Left ventricle myocardium inferior (tissue), 1 donor: Measurements from ENCODE around the gene GPC5. TPM values are rescaled to one million over a fixed set of nuclear protein-coding genes. Genes with fewer than 3 reads are reported as not detected.

Experiments used
- DNase-seq: peaks from one replicate; pipeline ENCODE4 v3.0.0-alpha.2; 2020
- H3K27ac ChIP-seq: fragments of 200-600 bp; replicated peaks from 2 replicates; pipeline ENCODE4 v1.8.0; 2021
- H3K27me3 ChIP-seq: fragments of 200-600 bp; 2 replicates; pipeline ENCODE4 v1.8.0; 2021; ENCODE audit warnings: low read depth
- H3K36me3 ChIP-seq: fragments of 200-600 bp; 2 replicates; pipeline ENCODE4 v1.8.0; 2021
- H3K4me1 ChIP-seq: fragments of 200-600 bp; 2 replicates; pipeline ENCODE4 v1.8.0; 2021
- H3K4me3 ChIP-seq: fragments of 200-600 bp; 2 replicates; pipeline ENCODE4 v1.8.0; 2021; ENCODE audit warnings: mild to moderate bottlenecking, moderate library complexity
- H3K9me3 ChIP-seq: fragments of 200-600 bp; replicated peaks from 2 replicates; pipeline ENCODE4 v1.8.0; 2021
- intact Hi-C: fragments of 100-400 bp; cut with micrococcal nuclease; formaldehyde crosslinking; loops from one replicate; pipeline ENCODE4 v1.11.0; 2022
- total RNA-seq: library from RNA; stranded (reverse); fragmentation: NEBNext Ultra II Directional; extraction: Animal tissue kit (Norgen Biotek cat#: 25700); gene quantifications from one replicate; pipeline ENCODE4 v1.2.1, GENCODE V29; 2021
- TF ChIP-seq, protein P1 (sequence below): fragments of 200-600 bp; IDR thresholded peaks from 2 replicates; pipeline ENCODE4 v1.8.0; 2021; ENCODE audit warnings: antibody characterized with exemption, mild to moderate bottlenecking, borderline replicate concordance
- donor health status: DM: no; HTN: yes; CAD: no; lungs with severe emphysema.

Gene GPC5
- total RNA-seq, 1 donor from 2014 or later: 1.5 TPM

DNA sequence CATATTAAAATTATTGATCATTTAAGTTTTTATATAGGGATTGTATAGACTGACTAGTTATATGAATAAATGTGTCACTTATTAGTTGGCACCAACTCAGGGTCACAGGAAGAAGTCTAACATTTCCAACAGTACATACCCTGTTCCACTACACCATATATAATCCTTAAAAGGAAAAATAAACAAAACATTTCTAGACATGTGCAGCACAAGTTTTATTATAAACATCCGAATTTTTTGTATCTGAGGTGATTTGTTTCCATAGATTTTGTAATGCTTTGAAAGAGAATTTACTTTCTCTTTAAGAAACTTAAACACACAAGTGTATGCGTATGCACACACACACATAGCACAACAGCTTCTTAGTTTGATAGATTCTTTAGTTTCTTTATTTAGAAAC is 1409.5 kb downstream of the GPC5 start:
- H3K27ac ChIP-seq: no peak overlapping the region
- H3K9me3 ChIP-seq: peaks cover 11% of the 10 kb centered on the region
- TF ChIP-seq, protein P1, sequence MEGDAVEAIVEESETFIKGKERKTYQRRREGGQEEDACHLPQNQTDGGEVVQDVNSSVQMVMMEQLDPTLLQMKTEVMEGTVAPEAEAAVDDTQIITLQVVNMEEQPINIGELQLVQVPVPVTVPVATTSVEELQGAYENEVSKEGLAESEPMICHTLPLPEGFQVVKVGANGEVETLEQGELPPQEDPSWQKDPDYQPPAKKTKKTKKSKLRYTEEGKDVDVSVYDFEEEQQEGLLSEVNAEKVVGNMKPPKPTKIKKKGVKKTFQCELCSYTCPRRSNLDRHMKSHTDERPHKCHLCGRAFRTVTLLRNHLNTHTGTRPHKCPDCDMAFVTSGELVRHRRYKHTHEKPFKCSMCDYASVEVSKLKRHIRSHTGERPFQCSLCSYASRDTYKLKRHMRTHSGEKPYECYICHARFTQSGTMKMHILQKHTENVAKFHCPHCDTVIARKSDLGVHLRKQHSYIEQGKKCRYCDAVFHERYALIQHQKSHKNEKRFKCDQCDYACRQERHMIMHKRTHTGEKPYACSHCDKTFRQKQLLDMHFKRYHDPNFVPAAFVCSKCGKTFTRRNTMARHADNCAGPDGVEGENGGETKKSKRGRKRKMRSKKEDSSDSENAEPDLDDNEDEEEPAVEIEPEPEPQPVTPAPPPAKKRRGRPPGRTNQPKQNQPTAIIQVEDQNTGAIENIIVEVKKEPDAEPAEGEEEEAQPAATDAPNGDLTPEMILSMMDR: no peak
- H3K4me3 ChIP-seq: no peak overlapping the region
- H3K36me3 ChIP-seq: no peaks in the 10 kb centered on the region
- H3K27me3 ChIP-seq: no peaks in the 10 kb centered on the region
- no peak for DNase-seq
- intact Hi-C loops: no loop called here
- peaks cover 7% of the 10 kb centered on the region for H3K4me1 ChIP-seq

DNA sequence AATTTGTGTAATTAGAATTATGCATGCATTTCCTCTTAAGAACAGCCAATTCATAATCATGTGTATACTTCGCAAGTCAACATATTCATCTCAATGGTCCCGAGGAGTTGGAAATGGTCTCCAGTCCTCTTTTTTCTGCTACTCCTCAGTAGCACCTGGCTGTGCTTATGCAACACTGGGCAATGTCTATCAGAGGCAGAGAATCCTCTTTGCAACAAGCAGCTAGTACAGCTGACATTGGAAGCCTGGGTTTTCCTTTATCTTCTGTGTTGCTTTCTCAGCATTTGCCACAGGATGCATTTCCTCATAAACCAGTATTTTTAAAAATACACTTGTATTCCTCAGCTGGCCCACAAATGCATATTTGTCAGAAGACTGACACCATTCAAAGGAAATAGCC is 1422.9 kb downstream of the GPC5 start:
- Histone ChIP-seq H3K4me1 (no peaks in the 10 kb centered on the region), H3K27me3 (no peaks in the 10 kb centered on the region), H3K27ac (no peak overlapping the region), H3K4me3 (no peak overlapping the region), H3K36me3 (no peaks in the 10 kb centered on the region), H3K9me3 (no peaks in the 10 kb centered on the region)
- DNase-seq: no peak
- TF ChIP-seq, protein P1: no peak
- intact Hi-C loops: no loop called here

DNA sequence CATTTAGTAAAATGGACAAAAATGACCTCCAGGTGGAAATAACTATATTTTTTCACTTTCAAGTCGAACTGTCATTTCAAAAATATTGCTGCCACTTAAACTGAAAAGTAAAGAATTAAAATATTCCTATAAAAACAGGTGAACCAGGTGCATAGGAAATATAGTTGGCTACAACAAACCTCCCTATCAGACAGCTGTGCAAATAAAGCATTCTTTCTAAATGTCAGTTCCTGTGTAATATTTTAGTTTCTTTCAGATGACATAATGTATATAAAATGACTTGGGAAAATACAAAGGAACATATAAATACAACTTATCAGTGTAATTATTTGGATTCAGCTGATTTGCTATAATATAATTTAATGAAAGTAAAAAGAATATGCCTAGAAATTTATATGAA is 1424.6 kb downstream of the GPC5 start:
- TF ChIP-seq, protein P1: no peak
- no peaks in the 10 kb centered on the region for H3K9me3 ChIP-seq
- no peak overlapping the region for H3K27ac ChIP-seq

GRCh38 chr13:92825938-92826596 is 1427.6 kb downstream of the GPC5 start:
- no peak overlapping the region for H3K27ac ChIP-seq
- DNase-seq: no peak
- intact Hi-C loops: no loop called here
- H3K27me3 ChIP-seq: no peaks in the 10 kb centered on the region
- TF ChIP-seq, protein P1: no peak
- no peak overlapping the region for H3K4me3 ChIP-seq
- no peaks in the 10 kb centered on the region for H3K36me3 ChIP-seq
- no peaks in the 10 kb centered on the region for H3K4me1 ChIP-seq
- H3K9me3 ChIP-seq: no peaks in the 10 kb centered on the region

More for the DNA sequence above, 1424.6 kb downstream of the GPC5 start:
- no peaks in the 10 kb centered on the region for H3K4me1 ChIP-seq
- H3K27me3 ChIP-seq: no peaks in the 10 kb centered on the region
- no peaks in the 10 kb centered on the region for H3K36me3 ChIP-seq
- no peak overlapping the region for H3K4me3 ChIP-seq
- DNase-seq: no peak
- intact Hi-C loops: no loop called here

GRCh38 chr13:92827503-92827902 is 1429.1 kb downstream of the GPC5 start:
- Histone ChIP-seq H3K27me3 (no peaks in the 10 kb centered on the region), H3K9me3 (no peaks in the 10 kb centered on the region), H3K4me1 (no peaks in the 10 kb centered on the region), H3K36me3 (no peaks in the 10 kb centered on the region), H3K27ac (no peak overlapping the region), H3K4me3 (no peak overlapping the region)
- TF ChIP-seq, protein P1: no peak
- intact Hi-C loops: no loop called here
- no peak for DNase-seq
